K562 (cell line): Measurements from ENCODE around the gene MGAT4C. TPM values are rescaled to one million over a fixed set of nuclear protein-coding genes. Genes with fewer than 3 reads are reported as not detected.

ENCODE experiments used
- ATAC-seq: fragments of 200-7000 bp; cut with Tn5 transposase; 3 replicates; pipeline ENCODE4 v1.9.1; 2020; ENCODE audit warnings: moderate library complexity
- BruUV-seq: library from RNA; stranded (reverse); fragments of 400-500 nt; replicated peaks from 2 replicates; lab custom pipeline; 2021; lab: Mats Ljungman, UMichigan
- CTCF ChIA-PET: fragments of 300-600 bp; formaldehyde crosslinking; extraction: SDS; loops from one replicate; lab custom pipeline; 2021; ENCODE audit warnings: low intra/inter-chr PET ratio; lab: Yijun Ruan, JAX
- POLR2A ChIA-PET: fragments of 300-600, 350-650 bp; sonication (Branson Sonifier 250); formaldehyde crosslinking; extraction: SDS; loops from one replicate; lab custom pipeline; 2021; ENCODE audit warnings: antibody characterized with exemption, inconsistent platforms; lab: Yijun Ruan, JAX
- DNase-seq, 4 experiments: peaks; one replicate each; pipeline versions ENCODE4 v3.0.0 to v3.0.0-alpha.2; 2011 to 2018; ENCODE audit warnings: low spot score in 3 of 4, mixed read lengths in 3 of 4; ENCODE audit errors: extremely low read depth in 1 of 4
- FAIRE-seq: peaks from 2 replicates; lab custom pipeline; 2011; peaks lifted over from hg19 to GRCh38; lab: Jason Lieb, UNC
- H2AFZ ChIP-seq: 2 replicates; pipeline ENCODE4 v1.6.0; 2011; ENCODE audit warnings: low read depth, low read length, control low read depth, inconsistent platforms
- H3K27ac ChIP-seq: fragments of 200-600 bp; 3 replicates; pipeline ENCODE4 v1.8.0; 2011; ENCODE audit warnings: low read depth, mild to moderate bottlenecking, control low read depth, inconsistent platforms, low read length, moderate library complexity, mixed read lengths; ENCODE audit errors: extremely low read depth
- H3K27me3 ChIP-seq, 2 experiments: fragments of 300-600 bp in 1 of 2; 2 replicates in 1 of 2; 3 replicates in 1 of 2; pipeline versions ENCODE4 v1.6.0 to v1.8.0; 2011; ENCODE audit warnings: inconsistent platforms in 2 of 2, low read length in 2 of 2, mild to moderate bottlenecking in 1 of 2, mixed read lengths in 1 of 2, moderate library complexity in 1 of 2; ENCODE audit not compliant: control insufficient read depth in 2 of 2, insufficient read depth in 2 of 2
- H3K36me3 ChIP-seq: fragments of 300-600 bp; 3 replicates; pipeline ENCODE4 v1.8.0; 2011; ENCODE audit warnings: mild to moderate bottlenecking, low read length, inconsistent platforms; ENCODE audit not compliant: control insufficient read depth, insufficient read depth
- H3K4me1 ChIP-seq, 2 experiments: fragments of 200-600 bp in 1 of 2; replicated peaks in 1 of 2; 2 replicates in 1 of 2; 3 replicates in 1 of 2; pipeline versions ENCODE4 v1.5.1 to v1.8.0; 2011; ENCODE audit warnings: inconsistent platforms in 2 of 2, low read length in 2 of 2, mild to moderate bottlenecking in 1 of 2, mixed read lengths in 1 of 2, moderate library complexity in 1 of 2; ENCODE audit not compliant: control insufficient read depth in 2 of 2, insufficient read depth in 2 of 2
- H3K4me2 ChIP-seq: 2 replicates; pipeline ENCODE4 v1.6.1; 2011; ENCODE audit warnings: low read length, control low read depth, inconsistent platforms, mixed read lengths; ENCODE audit not compliant: insufficient read depth
- H3K4me3 ChIP-seq: fragments of 200-600 bp; sonication (generic), shearing (Covaris generic); 2 replicates; pipeline ENCODE4 v1.5.1; 2016; ENCODE audit warnings: control low read depth, inconsistent platforms
- H3K79me2 ChIP-seq: fragments of 200-600 bp; 3 replicates; pipeline ENCODE4 v1.8.0; 2011; ENCODE audit warnings: low read length, inconsistent platforms; ENCODE audit not compliant: control insufficient read depth, insufficient read depth
- H3K9ac ChIP-seq, 2 experiments: 2 replicates each; pipeline versions ENCODE4 v1.6.0 to v1.6.1; 2011; ENCODE audit warnings: low read depth in 2 of 2, low read length in 2 of 2, control low read depth in 1 of 2, inconsistent platforms in 1 of 2, mild to moderate bottlenecking in 1 of 2, mixed read lengths in 1 of 2; ENCODE audit not compliant: insufficient read depth in 1 of 2
- H3K9me1 ChIP-seq: one replicate; pipeline ENCODE4 v1.6.0; 2011; ENCODE audit warnings: inconsistent platforms, mild to moderate bottlenecking, low read length, moderate library complexity; ENCODE audit not compliant: control insufficient read depth, insufficient read depth
- H3K9me3 ChIP-seq: replicated peaks from 2 replicates; pipeline ENCODE4 v1.5.1; 2011; ENCODE audit warnings: low read depth, low read length, inconsistent platforms; ENCODE audit not compliant: control insufficient read depth, insufficient read depth
- H4K20me1 ChIP-seq: replicated peaks from 2 replicates; pipeline ENCODE4 v1.6.1; 2011; ENCODE audit warnings: low read length, inconsistent platforms, mixed read lengths; ENCODE audit not compliant: control insufficient read depth, insufficient read depth
- CBX1 ChIP-seq: sonication (generic); IDR thresholded peaks from 2 replicates; pipeline ENCODE4 v1.6.1; 2016; ENCODE audit warnings: antibody characterized with exemption, low read depth, mild to moderate bottlenecking
- HNRNPH1 ChIP-seq: fragments of 200-400 bp; formaldehyde crosslinking; optimal IDR thresholded peaks from 2 replicates; pipeline ENCODE3; 2017; ENCODE audit warnings: low read depth, mild to moderate bottlenecking, low read length, moderate library complexity
- OTX1 ChIP-seq: fragments of 450-650 bp; formaldehyde crosslinking; IDR thresholded peaks from 2 replicates; pipeline ENCODE4 v1.4.0; 2022; ENCODE audit warnings: mild to moderate bottlenecking
- RAD21 ChIP-seq, 2 experiments: fragments of 250-450 bp in 1 of 2; fragments of 450-650 bp in 1 of 2; sonication (Bioruptor Pico) in 1 of 2; formaldehyde crosslinking in 1 of 2; IDR thresholded peaks in 1 of 2; conservative IDR thresholded peaks in 1 of 2; 2 replicates each; pipeline versions ENCODE4 v1.4.0 to v1.8.0; 2020 to 2022; ENCODE audit warnings: mild to moderate bottlenecking in 2 of 2, moderate library complexity in 1 of 2
- SMARCB1 ChIP-seq: IDR thresholded peaks from 2 replicates; pipeline ENCODE4 v1.6.1; 2011; ENCODE audit warnings: improper control_type of control experiment, low read depth; ENCODE audit not compliant: insufficient read length
- WGBS: fragments of 100-300 bp; shearing (Covaris generic); methylation state at CpG from one replicate; pipeline ENCODE4 v1.1.6; 2016; ENCODE audit warnings: low coverage, mixed read lengths; ENCODE audit not compliant: insufficient coverage; ENCODE audit errors: missing lambda C conversion rate; 5-methylcytosine and 5-hydroxymethylcytosine counted together
- in situ Hi-C: fragments of 300-500 bp; cut with MboI; formaldehyde crosslinking; loops from 4 replicates; pipeline ENCODE4 v1.15.0; 2018; ENCODE audit warnings: inconsistent platforms, mixed read lengths
- intact Hi-C: fragments of 100-400 bp; cut with micrococcal nuclease; formaldehyde crosslinking; loops from 2 replicates; pipeline ENCODE4 v1.14.2; 2022
- polyA plus RNA-seq, 8 experiments: library from polyadenylated mRNA; depleted of rRNA in 4 of 8; stranded (reverse) in 5 of 8; unstranded in 3 of 8; fragments of >200 nt; fragmentation: Nextera tagmentation in 2 of 8; fragmentation: Illumina TruSeq in 1 of 8; extraction: Ambion mirVana in 2 of 8; extraction: Trizol in 1 of 8; gene quantifications; 2 replicates each; pipeline versions ENCODE4 v1.2.1 to v1.2.3, GENCODE V29; 2011 to 2014; ENCODE audit warnings: inconsistent platforms in 1 of 8, missing spikeins in 1 of 8
- total RNA-seq, 7 experiments: library from RNA; depleted of rRNA in 6 of 7; stranded (reverse); fragments of >200 nt in 6 of 7; fragmentation: Illumina TruSeq in 2 of 7; extraction: Trizol in 2 of 7; gene quantifications; 2 replicates each; pipeline versions ENCODE4 v1.2.1 to v1.2.3, GENCODE V29; 2011 to 2021; ENCODE audit warnings: low replicate concordance in 1 of 7
- TF ChIP-seq, protein P1 (sequence below), 3 experiments: IDR thresholded peaks in 2 of 3; conservative IDR thresholded peaks in 1 of 3; 2 replicates each; pipeline ENCODE4 v1.5.1; 2011 to 2012; ENCODE audit warnings: low read length in 3 of 3, mild to moderate bottlenecking in 3 of 3, control low read depth in 2 of 3, improper control_type of control experiment in 1 of 3, inconsistent platforms in 1 of 3, low read depth in 1 of 3, mixed read lengths in 1 of 3, moderate library complexity in 1 of 3; ENCODE audit not compliant: insufficient read depth in 2 of 3
- TF ChIP-seq, protein P2 (sequence below), 2 experiments: fragments of 450-650 bp; formaldehyde crosslinking in 1 of 2; IDR thresholded peaks; 2 replicates each; pipeline versions ENCODE4 v1.4.0 to v1.6.1; 2014 to 2020; ENCODE audit warnings: mild to moderate bottlenecking in 2 of 2, borderline replicate concordance in 1 of 2, low read depth in 1 of 2
- TF ChIP-seq, protein P3 (sequence below): sonication (generic); formaldehyde crosslinking; IDR thresholded peaks from 2 replicates; pipeline ENCODE4 v1.9.0; 2022; ENCODE audit warnings: mild to moderate bottlenecking, missing genetic modification reagents

Gene MGAT4C
- total and polyA plus RNA-seq, 9 of the 15 experiments (the other 6 are each of a cell fraction or from before 2014, with no cell fraction given): not detected

DNA sequence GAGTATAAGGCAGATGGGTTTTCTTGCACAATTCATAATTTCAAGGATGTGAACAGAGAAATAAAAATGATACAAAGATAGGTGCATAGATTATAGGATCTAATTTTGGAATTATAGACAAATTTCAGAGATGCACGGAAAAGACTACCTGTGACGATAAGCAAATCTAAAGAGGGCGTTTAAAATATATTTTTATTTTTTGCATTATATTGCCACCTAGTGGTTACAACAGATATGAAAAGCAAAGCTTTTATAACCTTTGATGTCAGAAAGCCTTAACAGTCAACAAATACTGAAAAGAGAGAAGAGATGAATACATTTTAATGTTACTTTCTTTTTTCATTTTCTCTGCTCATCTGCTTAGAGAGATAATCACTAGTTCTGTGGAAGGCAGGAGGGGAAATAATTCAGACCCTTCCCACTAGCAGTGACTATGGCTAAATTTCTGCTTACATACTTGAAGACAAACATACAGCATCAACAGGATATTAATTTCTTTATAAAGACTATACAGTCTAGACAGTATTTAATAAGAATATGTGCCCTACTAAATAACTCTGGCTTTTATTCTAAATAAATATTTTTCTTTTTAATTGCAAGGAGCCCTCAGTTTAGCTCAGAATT is 335.8 kb downstream of the MGAT4C start:
- H3K36me3 ChIP-seq: no peaks in the 10 kb centered on the region
- peak; percentile 2 to 12 (median 8) for DNase-seq
- no peak for FAIRE-seq
- POLR2A ChIA-PET: no interaction called here
- H3K9ac ChIP-seq: no peak overlapping the region
- ATAC-seq: no peak
- no TSS peak for BruUV-seq
- TF ChIP-seq, protein P1, sequence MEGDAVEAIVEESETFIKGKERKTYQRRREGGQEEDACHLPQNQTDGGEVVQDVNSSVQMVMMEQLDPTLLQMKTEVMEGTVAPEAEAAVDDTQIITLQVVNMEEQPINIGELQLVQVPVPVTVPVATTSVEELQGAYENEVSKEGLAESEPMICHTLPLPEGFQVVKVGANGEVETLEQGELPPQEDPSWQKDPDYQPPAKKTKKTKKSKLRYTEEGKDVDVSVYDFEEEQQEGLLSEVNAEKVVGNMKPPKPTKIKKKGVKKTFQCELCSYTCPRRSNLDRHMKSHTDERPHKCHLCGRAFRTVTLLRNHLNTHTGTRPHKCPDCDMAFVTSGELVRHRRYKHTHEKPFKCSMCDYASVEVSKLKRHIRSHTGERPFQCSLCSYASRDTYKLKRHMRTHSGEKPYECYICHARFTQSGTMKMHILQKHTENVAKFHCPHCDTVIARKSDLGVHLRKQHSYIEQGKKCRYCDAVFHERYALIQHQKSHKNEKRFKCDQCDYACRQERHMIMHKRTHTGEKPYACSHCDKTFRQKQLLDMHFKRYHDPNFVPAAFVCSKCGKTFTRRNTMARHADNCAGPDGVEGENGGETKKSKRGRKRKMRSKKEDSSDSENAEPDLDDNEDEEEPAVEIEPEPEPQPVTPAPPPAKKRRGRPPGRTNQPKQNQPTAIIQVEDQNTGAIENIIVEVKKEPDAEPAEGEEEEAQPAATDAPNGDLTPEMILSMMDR (IDR thresholded peaks at IDR 0.05 in 2 of 3, conservative IDR thresholded peaks at IDR 0.05 in 1 of 3; ENCODE audit: insufficient read depth in 2 of 3, low read depth in 1 of 3, low read length in 3 of 3): peak in 2 of 3 experiments; percentile 4 to 49; a peak in 2 of 6 replicates
- TF ChIP-seq HNRNPH1 (no peak), CBX1 (no peak), OTX1 (no peak), RAD21 (CRISPR knock-in tag; conservative IDR thresholded peaks at IDR 0.05 in 1 of 2, IDR thresholded peaks at IDR 0.05 in 1 of 2) (peak; percentile 51 to 66), SMARCB1 (no peak)
- TF ChIP-seq, protein P2, sequence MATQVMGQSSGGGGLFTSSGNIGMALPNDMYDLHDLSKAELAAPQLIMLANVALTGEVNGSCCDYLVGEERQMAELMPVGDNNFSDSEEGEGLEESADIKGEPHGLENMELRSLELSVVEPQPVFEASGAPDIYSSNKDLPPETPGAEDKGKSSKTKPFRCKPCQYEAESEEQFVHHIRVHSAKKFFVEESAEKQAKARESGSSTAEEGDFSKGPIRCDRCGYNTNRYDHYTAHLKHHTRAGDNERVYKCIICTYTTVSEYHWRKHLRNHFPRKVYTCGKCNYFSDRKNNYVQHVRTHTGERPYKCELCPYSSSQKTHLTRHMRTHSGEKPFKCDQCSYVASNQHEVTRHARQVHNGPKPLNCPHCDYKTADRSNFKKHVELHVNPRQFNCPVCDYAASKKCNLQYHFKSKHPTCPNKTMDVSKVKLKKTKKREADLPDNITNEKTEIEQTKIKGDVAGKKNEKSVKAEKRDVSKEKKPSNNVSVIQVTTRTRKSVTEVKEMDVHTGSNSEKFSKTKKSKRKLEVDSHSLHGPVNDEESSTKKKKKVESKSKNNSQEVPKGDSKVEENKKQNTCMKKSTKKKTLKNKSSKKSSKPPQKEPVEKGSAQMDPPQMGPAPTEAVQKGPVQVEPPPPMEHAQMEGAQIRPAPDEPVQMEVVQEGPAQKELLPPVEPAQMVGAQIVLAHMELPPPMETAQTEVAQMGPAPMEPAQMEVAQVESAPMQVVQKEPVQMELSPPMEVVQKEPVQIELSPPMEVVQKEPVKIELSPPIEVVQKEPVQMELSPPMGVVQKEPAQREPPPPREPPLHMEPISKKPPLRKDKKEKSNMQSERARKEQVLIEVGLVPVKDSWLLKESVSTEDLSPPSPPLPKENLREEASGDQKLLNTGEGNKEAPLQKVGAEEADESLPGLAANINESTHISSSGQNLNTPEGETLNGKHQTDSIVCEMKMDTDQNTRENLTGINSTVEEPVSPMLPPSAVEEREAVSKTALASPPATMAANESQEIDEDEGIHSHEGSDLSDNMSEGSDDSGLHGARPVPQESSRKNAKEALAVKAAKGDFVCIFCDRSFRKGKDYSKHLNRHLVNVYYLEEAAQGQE (IDR thresholded peaks at IDR 0.05; ENCODE audit: borderline replicate concordance): peak; percentile 38; the same call in 1 of the 2 replicates
- TF ChIP-seq, protein P2 (CRISPR knock-in tag; IDR thresholded peaks at IDR 0.05; ENCODE audit: low read depth): no peak
- TF ChIP-seq, protein P3, sequence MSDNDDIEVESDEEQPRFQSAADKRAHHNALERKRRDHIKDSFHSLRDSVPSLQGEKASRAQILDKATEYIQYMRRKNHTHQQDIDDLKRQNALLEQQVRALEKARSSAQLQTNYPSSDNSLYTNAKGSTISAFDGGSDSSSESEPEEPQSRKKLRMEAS (CRISPR knock-in tag): no peak
- TF ChIP-seq, all 486 proteins: peak for 3
- no peak overlapping the region for H3K27ac ChIP-seq
- H3K4me2 ChIP-seq: no peak overlapping the region
- WGBS: 2% methylated on average over 3 of the region's 3 CpGs
- no peaks in the 10 kb centered on the region for H3K9me3 ChIP-seq
- in situ Hi-C loops: no loop called here
- H2AFZ ChIP-seq: no peak overlapping the region
- intact Hi-C loops: loop anchor here (1.0 kb wide), 1 partner anchor 1046 kb away; no protein-coding TSS in a partner anchor
- H3K79me2 ChIP-seq: no peaks in the 10 kb centered on the region
- no peak overlapping the region for H3K4me3 ChIP-seq
- no peaks in the 10 kb centered on the region for H3K9me1 ChIP-seq
- H4K20me1 ChIP-seq: no peaks in the 10 kb centered on the region
- no peaks in the 10 kb centered on the region for H3K27me3 ChIP-seq
- H3K4me1 ChIP-seq: no peaks in the 10 kb centered on the region
- CTCF ChIA-PET: no interaction called here
